ENCODE measurements around the gene G3BP2. TPM values are rescaled to one million over a fixed set of nuclear protein-coding genes. Genes with fewer than 3 reads are reported as not detected.

The G3BP2 gene
- total and polyA plus RNA-seq, 4 donors, result 15.7 to 81.6 (median 55.1) TPM

DNA sequence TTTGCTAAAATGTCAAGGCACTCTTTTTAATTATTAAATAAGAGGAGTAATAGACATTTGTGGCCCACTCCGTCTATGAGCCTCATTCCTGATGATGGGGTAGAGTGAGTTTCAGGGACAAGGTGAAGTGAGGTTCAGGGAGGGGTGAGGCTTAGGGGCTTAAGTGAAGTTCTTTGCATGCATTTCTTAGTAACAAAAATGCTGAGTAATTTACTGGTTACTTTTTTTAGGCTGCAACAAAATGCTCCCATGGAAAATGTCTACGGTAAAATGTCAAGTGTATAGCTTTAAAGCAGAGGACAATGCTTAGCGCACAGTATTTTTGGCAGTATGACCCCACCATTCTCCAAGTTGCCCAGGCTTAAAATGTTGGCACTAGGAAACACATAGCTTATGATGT, 49.2 kb upstream of the G3BP2 start:
- TF ChIP-seq, protein P1, sequence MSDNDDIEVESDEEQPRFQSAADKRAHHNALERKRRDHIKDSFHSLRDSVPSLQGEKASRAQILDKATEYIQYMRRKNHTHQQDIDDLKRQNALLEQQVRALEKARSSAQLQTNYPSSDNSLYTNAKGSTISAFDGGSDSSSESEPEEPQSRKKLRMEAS (IDR thresholded peaks at IDR 0.05), result no peak
- TF ChIP-seq SP1 (IDR thresholded peaks at IDR 0.05) (no peak), RAD21 (IDR thresholded peaks at IDR 0.05) (no peak), JUND (IDR thresholded peaks at IDR 0.05) (no peak), GABPA (IDR thresholded peaks at IDR 0.05 in 1 of 2, conservative IDR thresholded peaks at IDR 0.05 in 1 of 2) (no peak), TAF1 (conservative IDR thresholded peaks at IDR 0.05) (no peak), RXRA (IDR thresholded peaks at IDR 0.05) (no peak), HNF4A (conservative IDR thresholded peaks at IDR 0.05) (no peak), NR2F2 (IDR thresholded peaks at IDR 0.05) (no peak)
- TF ChIP-seq, protein P2, sequence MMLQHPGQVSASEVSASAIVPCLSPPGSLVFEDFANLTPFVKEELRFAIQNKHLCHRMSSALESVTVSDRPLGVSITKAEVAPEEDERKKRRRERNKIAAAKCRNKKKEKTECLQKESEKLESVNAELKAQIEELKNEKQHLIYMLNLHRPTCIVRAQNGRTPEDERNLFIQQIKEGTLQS (IDR thresholded peaks at IDR 0.05), result no peak
- TF ChIP-seq, protein P3, sequence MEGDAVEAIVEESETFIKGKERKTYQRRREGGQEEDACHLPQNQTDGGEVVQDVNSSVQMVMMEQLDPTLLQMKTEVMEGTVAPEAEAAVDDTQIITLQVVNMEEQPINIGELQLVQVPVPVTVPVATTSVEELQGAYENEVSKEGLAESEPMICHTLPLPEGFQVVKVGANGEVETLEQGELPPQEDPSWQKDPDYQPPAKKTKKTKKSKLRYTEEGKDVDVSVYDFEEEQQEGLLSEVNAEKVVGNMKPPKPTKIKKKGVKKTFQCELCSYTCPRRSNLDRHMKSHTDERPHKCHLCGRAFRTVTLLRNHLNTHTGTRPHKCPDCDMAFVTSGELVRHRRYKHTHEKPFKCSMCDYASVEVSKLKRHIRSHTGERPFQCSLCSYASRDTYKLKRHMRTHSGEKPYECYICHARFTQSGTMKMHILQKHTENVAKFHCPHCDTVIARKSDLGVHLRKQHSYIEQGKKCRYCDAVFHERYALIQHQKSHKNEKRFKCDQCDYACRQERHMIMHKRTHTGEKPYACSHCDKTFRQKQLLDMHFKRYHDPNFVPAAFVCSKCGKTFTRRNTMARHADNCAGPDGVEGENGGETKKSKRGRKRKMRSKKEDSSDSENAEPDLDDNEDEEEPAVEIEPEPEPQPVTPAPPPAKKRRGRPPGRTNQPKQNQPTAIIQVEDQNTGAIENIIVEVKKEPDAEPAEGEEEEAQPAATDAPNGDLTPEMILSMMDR (IDR thresholded peaks at IDR 0.05; ENCODE audit: low read depth, low read length, missing input control), result no peak
- 57% methylated on average over 3 of the region's 3 CpGs for WGBS
- H3K27ac ChIP-seq (ENCODE audit: low read depth in 1 of 2, low read length in 2 of 2), result no peak overlapping the region
- no peaks in the 10 kb centered on the region for H3K27me3 ChIP-seq (ENCODE audit: control insufficient read depth in 4 of 4, insufficient read depth in 4 of 4, low read length in 3 of 4)
- H3K36me3 ChIP-seq (ENCODE audit: control insufficient read depth in 4 of 4, insufficient read depth in 3 of 4, low read depth in 1 of 4, low read length in 3 of 4), result peaks cover 0 to 5% (median 3%) of the 10 kb centered on the region in 4 donors
- no peak overlapping the region for H3K4me3 ChIP-seq (ENCODE audit: low read depth in 1 of 3, low read length in 3 of 3)
- H3K9ac ChIP-seq (ENCODE audit: low read depth in 1 of 2, low read length in 2 of 2), result no peak overlapping the region
- no peaks in the 10 kb centered on the region for H3K9me3 ChIP-seq (ENCODE audit: control insufficient read depth in 4 of 4, low read length in 3 of 4)
- DNase-seq (ENCODE audit: low spot score), result no peak
- peaks cover 11 to 27% (median 17%) of the 10 kb centered on the region in 4 donors for H3K4me1 ChIP-seq (ENCODE audit: control insufficient read depth in 4 of 4, insufficient read depth in 4 of 4, low read length in 3 of 4)

DNA sequence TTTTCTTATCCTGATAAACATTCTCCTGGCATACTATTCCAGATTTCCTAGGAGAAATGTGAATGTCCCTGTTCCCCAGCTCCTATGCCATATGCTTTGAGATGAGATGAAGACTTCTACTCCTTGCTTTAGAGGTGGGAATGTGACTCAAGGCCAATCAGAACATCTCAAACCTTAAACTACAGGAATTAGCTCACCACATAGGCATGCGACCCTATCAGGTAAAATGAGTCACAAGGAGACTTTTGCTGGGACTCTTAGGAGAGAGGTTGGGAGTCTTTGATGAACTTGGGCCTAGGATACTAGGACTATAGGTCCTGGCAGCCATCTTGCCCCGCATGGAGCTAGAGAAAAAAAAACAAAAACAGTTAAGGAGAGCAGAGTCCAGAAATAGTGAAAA, 45.3 kb upstream of the G3BP2 start:
- Histone ChIP-seq H3K9ac (ENCODE audit: low read depth in 1 of 2, low read length in 2 of 2) (no peak overlapping the region), H3K36me3 (ENCODE audit: control insufficient read depth in 4 of 4, insufficient read depth in 3 of 4, low read depth in 1 of 4, low read length in 3 of 4) (peaks cover 0 to 5% (median 3%) of the 10 kb centered on the region in 4 donors), H3K9me3 (ENCODE audit: control insufficient read depth in 4 of 4, low read length in 3 of 4) (no peaks in the 10 kb centered on the region), H3K27ac (ENCODE audit: low read depth in 1 of 2, low read length in 2 of 2) (no peak overlapping the region), H3K4me3 (ENCODE audit: low read depth in 1 of 3, low read length in 3 of 3) (no peak overlapping the region), H3K27me3 (ENCODE audit: control insufficient read depth in 4 of 4, insufficient read depth in 4 of 4, low read length in 3 of 4) (no peaks in the 10 kb centered on the region), H3K4me1 (ENCODE audit: control insufficient read depth in 4 of 4, insufficient read depth in 4 of 4, low read length in 3 of 4) (peaks cover 19 to 32% (median 25%) of the 10 kb centered on the region in 4 donors)
- no peak for DNase-seq (ENCODE audit: low spot score)
- TF ChIP-seq, protein P4, sequence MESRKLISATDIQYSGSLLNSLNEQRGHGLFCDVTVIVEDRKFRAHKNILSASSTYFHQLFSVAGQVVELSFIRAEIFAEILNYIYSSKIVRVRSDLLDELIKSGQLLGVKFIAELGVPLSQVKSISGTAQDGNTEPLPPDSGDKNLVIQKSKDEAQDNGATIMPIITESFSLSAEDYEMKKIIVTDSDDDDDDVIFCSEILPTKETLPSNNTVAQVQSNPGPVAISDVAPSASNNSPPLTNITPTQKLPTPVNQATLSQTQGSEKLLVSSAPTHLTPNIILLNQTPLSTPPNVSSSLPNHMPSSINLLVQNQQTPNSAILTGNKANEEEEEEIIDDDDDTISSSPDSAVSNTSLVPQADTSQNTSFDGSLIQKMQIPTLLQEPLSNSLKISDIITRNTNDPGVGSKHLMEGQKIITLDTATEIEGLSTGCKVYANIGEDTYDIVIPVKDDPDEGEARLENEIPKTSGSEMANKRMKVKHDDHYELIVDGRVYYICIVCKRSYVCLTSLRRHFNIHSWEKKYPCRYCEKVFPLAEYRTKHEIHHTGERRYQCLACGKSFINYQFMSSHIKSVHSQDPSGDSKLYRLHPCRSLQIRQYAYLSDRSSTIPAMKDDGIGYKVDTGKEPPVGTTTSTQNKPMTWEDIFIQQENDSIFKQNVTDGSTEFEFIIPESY (IDR thresholded peaks at IDR 0.05), result no peak
- TF ChIP-seq HNF4G (IDR thresholded peaks at IDR 0.05), result no peak
- no peak for TF ChIP-seq HNF4A (conservative IDR thresholded peaks at IDR 0.05)
- TF ChIP-seq, protein P2 (IDR thresholded peaks at IDR 0.05), result no peak
- TF ChIP-seq YY1 (IDR thresholded peaks at IDR 0.05), result no peak
- WGBS, result 92% methylated on average over 2 of the region's 2 CpGs

DNA sequence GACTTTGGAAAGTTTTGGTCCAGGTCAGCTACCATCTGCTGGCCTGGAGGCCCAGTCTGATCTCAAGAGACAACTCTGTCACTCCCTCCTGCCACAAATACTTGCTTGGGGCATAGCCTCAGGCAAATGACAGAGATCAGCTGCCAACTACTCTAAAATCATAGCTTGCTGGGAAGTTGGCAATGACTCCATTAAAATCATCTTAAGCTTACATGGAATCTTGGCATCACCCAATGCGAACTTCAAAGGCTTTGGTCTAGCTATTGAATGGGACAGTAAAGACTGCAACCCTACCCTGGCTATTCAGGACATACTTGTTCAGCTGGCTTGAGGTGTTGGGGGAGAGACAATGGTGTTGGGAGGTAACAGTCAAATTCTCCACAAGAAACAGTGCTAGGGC, 44.2 kb upstream of the G3BP2 start:
- Histone ChIP-seq H3K9ac (ENCODE audit: low read depth in 1 of 2, low read length in 2 of 2) (no peak overlapping the region), H3K4me1 (ENCODE audit: control insufficient read depth in 4 of 4, insufficient read depth in 4 of 4, low read length in 3 of 4) (peaks cover 10 to 22% (median 17%) of the 10 kb centered on the region in 4 donors), H3K9me3 (ENCODE audit: control insufficient read depth in 4 of 4, low read length in 3 of 4) (no peaks in the 10 kb centered on the region), H3K4me3 (ENCODE audit: low read depth in 1 of 3, low read length in 3 of 3) (no peak overlapping the region), H3K36me3 (ENCODE audit: control insufficient read depth in 4 of 4, insufficient read depth in 3 of 4, low read depth in 1 of 4, low read length in 3 of 4) (peaks cover 0 to 5% (median 3%) of the 10 kb centered on the region in 4 donors), H3K27ac (ENCODE audit: low read depth in 1 of 2, low read length in 2 of 2) (no peak overlapping the region), H3K27me3 (ENCODE audit: control insufficient read depth in 4 of 4, insufficient read depth in 4 of 4, low read length in 3 of 4) (no peaks in the 10 kb centered on the region)
- no peak for TF ChIP-seq EGR1 (IDR thresholded peaks at IDR 0.05; ENCODE audit: low read depth in 2 of 2)
- WGBS, result 62% methylated on average over 1 of the region's 1 CpG
- no peak for DNase-seq (ENCODE audit: low spot score)
